ENCODE measurements around the gene PLPP4.

- no peak for TF ChIP-seq CTCF (IDR thresholded peaks at IDR 0.05)
- TF ChIP-seq ZFX (IDR thresholded peaks at IDR 0.05; ENCODE audit: borderline replicate concordance), result no peak
Measured at GRCh38 chr10:120605410-120605809, 148.4 kb downstream of the PLPP4 start.
